GM12878 (cell line): Measurements from ENCODE around the gene TMEM161A. TPM values are rescaled to one million over a fixed set of nuclear protein-coding genes. Genes with fewer than 3 reads are reported as not detected.

Experiments used
- ATAC-seq: fragments of 200-7000 bp; cut with Tn5 transposase; 3 replicates; pipeline ENCODE4 v1.9.1; 2020; ENCODE audit warnings: mild to moderate bottlenecking, moderate library complexity
- BruUV-seq: library from RNA; stranded (reverse); fragments of 400-500 nt; replicated peaks from 2 replicates; lab custom pipeline; 2021; lab: Mats Ljungman, UMichigan
- CTCF ChIA-PET: fragments of 300-600 bp; sonication (Branson Sonifier 250); formaldehyde crosslinking; extraction: SDS; loops from one replicate; lab custom pipeline; 2021; ENCODE audit warnings: inconsistent platforms; lab: Yijun Ruan, JAX
- POLR2A ChIA-PET: fragments of 350-600 bp; formaldehyde crosslinking; extraction: SDS; loops from one replicate; lab custom pipeline; 2021; ENCODE audit warnings: inconsistent platforms; lab: Charles Lee
- RAD21 ChIA-PET: fragments of 300-600 bp; sonication (Branson Sonifier 250); formaldehyde crosslinking; loops from one replicate; lab custom pipeline; 2023; ENCODE audit warnings: antibody characterized with exemption; ENCODE audit not compliant: unreplicated experiment; lab: Charles Lee
- SMC1A ChIA-PET: fragments of 300-600 bp; sonication (Branson Sonifier 250); formaldehyde crosslinking; loops from one replicate; lab custom pipeline; 2023; ENCODE audit not compliant: unreplicated experiment, uncharacterized antibody; lab: Charles Lee
- DNase-seq: peaks from one replicate; pipeline ENCODE4 v3.0.0-alpha.2; 2011; ENCODE audit warnings: low read depth, low spot score
- FAIRE-seq: peaks from 3 replicates; lab custom pipeline; 2011; peaks lifted over from hg19 to GRCh38; lab: Jason Lieb, UNC
- H2AFZ ChIP-seq: 2 replicates; pipeline ENCODE4 v1.6.0; 2011; ENCODE audit warnings: low read depth, low read length, control low read depth; ENCODE audit not compliant: control insufficient read depth
- H3K27ac ChIP-seq: 2 replicates; pipeline ENCODE4 v1.5.1; 2011; ENCODE audit warnings: control low read depth; ENCODE audit not compliant: control insufficient read depth, insufficient read depth
- H3K27me3 ChIP-seq, 2 experiments: replicated peaks in 1 of 2; 2 replicates each; pipeline versions ENCODE4 v1.6.0 to v1.6.1; 2011; ENCODE audit warnings: low read length in 1 of 2; ENCODE audit not compliant: control insufficient read depth in 2 of 2, insufficient read depth in 2 of 2
- H3K36me3 ChIP-seq, 2 experiments: 2 replicates each; pipeline ENCODE4 v1.5.1; 2011; ENCODE audit warnings: low read length in 1 of 2; ENCODE audit not compliant: control insufficient read depth in 2 of 2, insufficient read depth in 2 of 2
- H3K4me1 ChIP-seq: 2 replicates; pipeline ENCODE4 v1.6.1; 2011; ENCODE audit warnings: mild to moderate bottlenecking, low read length, moderate library complexity, mixed read lengths; ENCODE audit not compliant: control insufficient read depth, insufficient read depth
- H3K4me2 ChIP-seq: 2 replicates; pipeline ENCODE4 v1.6.0; 2011; ENCODE audit warnings: control low read depth; ENCODE audit not compliant: control insufficient read depth, insufficient read depth
- H3K4me3 ChIP-seq: fragments of 200-600 bp; sonication (generic); 2 replicates; pipeline ENCODE4 v1.5.1; 2016
- H3K79me2 ChIP-seq: 2 replicates; pipeline ENCODE4 v1.6.0; 2011; ENCODE audit warnings: low read length; ENCODE audit not compliant: control insufficient read depth, insufficient read depth
- H3K9ac ChIP-seq: 2 replicates; pipeline ENCODE4 v1.8.0; 2011; ENCODE audit warnings: low read length, control low read depth, mixed read lengths; ENCODE audit not compliant: control insufficient read depth, insufficient read depth
- H3K9me3 ChIP-seq: replicated peaks from 3 replicates; pipeline ENCODE4 v1.5.1; 2011; ENCODE audit warnings: mild to moderate bottlenecking, low read length; ENCODE audit not compliant: control insufficient read depth, insufficient read depth
- H4K20me1 ChIP-seq: 2 replicates; pipeline ENCODE4 v1.6.0; 2011; ENCODE audit not compliant: control insufficient read depth, insufficient read depth
- BMI1 ChIP-seq: fragments of 450-650 bp; IDR thresholded peaks from 2 replicates; pipeline ENCODE4 v1.6.1; 2016; ENCODE audit warnings: mild to moderate bottlenecking, moderate library complexity, borderline replicate concordance
- CBX3 ChIP-seq: fragments of 200-600 bp; sonication (generic); IDR thresholded peaks from 2 replicates; pipeline ENCODE4 v1.6.1; 2016; ENCODE audit warnings: low read depth, borderline replicate concordance
- CEBPB ChIP-seq, 2 experiments: fragments of 150-350 bp in 1 of 2; IDR thresholded peaks; 2 replicates each; pipeline ENCODE4 v1.6.1; 2012 to 2014; ENCODE audit warnings: low read depth in 2 of 2, low read length in 2 of 2, borderline replicate concordance in 1 of 2, inconsistent platforms in 1 of 2
- CREM ChIP-seq: IDR thresholded peaks from 2 replicates; pipeline ENCODE4 v1.6.1; 2014; ENCODE audit warnings: antibody characterized with exemption, low read depth
- DPF2 ChIP-seq: fragments of 450-650 bp; IDR thresholded peaks from 2 replicates; pipeline ENCODE4 v1.6.1; 2017; ENCODE audit warnings: mild to moderate bottlenecking
- FOXK2 ChIP-seq: fragments of 450-650 bp; IDR thresholded peaks from 2 replicates; pipeline ENCODE4 v1.6.1; 2017; ENCODE audit warnings: mild to moderate bottlenecking, moderate library complexity
- JUND ChIP-seq: IDR thresholded peaks from 2 replicates; pipeline ENCODE4 v1.6.1; 2012; ENCODE audit warnings: low read depth, mild to moderate bottlenecking, low read length, improper control_type of control experiment, moderate library complexity
- KLF5 ChIP-seq: fragments of 450-650 bp; IDR thresholded peaks from 2 replicates; pipeline ENCODE4 v1.6.1; 2014; ENCODE audit warnings: mild to moderate bottlenecking; ENCODE audit not compliant: partially characterized antibody
- MEF2B ChIP-seq: fragments of 450-650 bp; IDR thresholded peaks from 2 replicates; pipeline ENCODE4 v1.6.1; 2018; ENCODE audit warnings: mild to moderate bottlenecking, moderate library complexity; ENCODE audit not compliant: partially characterized antibody, poor library complexity, severe bottlenecking
- NFYB ChIP-seq: IDR thresholded peaks from 2 replicates; pipeline ENCODE4 v1.6.1; 2011; ENCODE audit warnings: low read depth, mild to moderate bottlenecking, low read length, improper control_type of control experiment, moderate library complexity; ENCODE audit not compliant: insufficient read depth
- RAD51 ChIP-seq: fragments of 450-650 bp; IDR thresholded peaks from 2 replicates; pipeline ENCODE4 v1.6.1; 2016; ENCODE audit warnings: moderate library complexity, mild to moderate bottlenecking, inconsistent platforms
- SREBF1 ChIP-seq: IDR thresholded peaks from 2 replicates; pipeline ENCODE4 v1.6.1; 2012; ENCODE audit warnings: mild to moderate bottlenecking, low read length
- TCF12 ChIP-seq: IDR thresholded peaks from 2 replicates; pipeline ENCODE4 v1.6.1; 2011; ENCODE audit warnings: low read depth, mild to moderate bottlenecking, low read length
- YBX1 ChIP-seq: fragments of 450-650 bp; IDR thresholded peaks from 2 replicates; pipeline ENCODE4 v1.6.1; 2016; ENCODE audit warnings: antibody characterized with exemption
- WGBS: methylation state at CpG from one replicate; pipeline ENCODE4 v1.1.6; 2016; ENCODE audit warnings: low lambda C conversion rate; ENCODE audit not compliant: insufficient replicate concordance, insufficient coverage; ENCODE audit errors: missing lambda C conversion rate; 5-methylcytosine and 5-hydroxymethylcytosine counted together
- in situ Hi-C: fragments of 300-500 bp; cut with MboI; formaldehyde crosslinking; loops from 9 replicates; pipeline ENCODE4 v1.14.3; 2018; ENCODE audit warnings: mixed read lengths
- intact Hi-C: fragments of 100-400 bp; cut with micrococcal nuclease; formaldehyde crosslinking; loops from one replicate; pipeline ENCODE4 v1.14.2; 2022; ENCODE audit not compliant: unreplicated experiment
- polyA plus RNA-seq, 11 experiments: library from polyadenylated mRNA; depleted of rRNA in 4 of 11; unstranded in 6 of 11; stranded (reverse) in 5 of 11; fragments of >200 nt; fragmentation: Nextera tagmentation in 4 of 11; fragmentation: Illumina TruSeq in 1 of 11; extraction: Ambion mirVana in 4 of 11; extraction: Trizol in 1 of 11; gene quantifications; 1 replicate in 1 of 11; 2 replicates in 10 of 11; pipeline versions ENCODE4 v1.2.1 to v1.2.3, GENCODE V29; 2011 to 2016; ENCODE audit warnings: inconsistent platforms in 2 of 11, missing spikeins in 2 of 11, low read depth in 1 of 11
- total RNA-seq, 4 experiments: library from RNA; depleted of rRNA in 3 of 4; stranded (reverse); fragments of >200 nt in 3 of 4; fragmentation: Illumina TruSeq in 1 of 4; extraction: Trizol in 1 of 4; gene quantifications; 2 replicates each; pipeline versions ENCODE4 v1.2.1 to v1.2.3, GENCODE V29; 2013 to 2021
- TF ChIP-seq, protein P1 (sequence below): fragments of 450-650 bp; IDR thresholded peaks from 2 replicates; pipeline ENCODE4 v1.6.1; 2017; ENCODE audit warnings: antibody characterized with exemption, mild to moderate bottlenecking, moderate library complexity

The TMEM161A gene
- total and polyA plus RNA-seq, 10 of the 15 experiments (the other 5 are each of a cell fraction or from before 2014, with no cell fraction given): 1.1 to 37.1 (median 19.0) TPM

DNA sequence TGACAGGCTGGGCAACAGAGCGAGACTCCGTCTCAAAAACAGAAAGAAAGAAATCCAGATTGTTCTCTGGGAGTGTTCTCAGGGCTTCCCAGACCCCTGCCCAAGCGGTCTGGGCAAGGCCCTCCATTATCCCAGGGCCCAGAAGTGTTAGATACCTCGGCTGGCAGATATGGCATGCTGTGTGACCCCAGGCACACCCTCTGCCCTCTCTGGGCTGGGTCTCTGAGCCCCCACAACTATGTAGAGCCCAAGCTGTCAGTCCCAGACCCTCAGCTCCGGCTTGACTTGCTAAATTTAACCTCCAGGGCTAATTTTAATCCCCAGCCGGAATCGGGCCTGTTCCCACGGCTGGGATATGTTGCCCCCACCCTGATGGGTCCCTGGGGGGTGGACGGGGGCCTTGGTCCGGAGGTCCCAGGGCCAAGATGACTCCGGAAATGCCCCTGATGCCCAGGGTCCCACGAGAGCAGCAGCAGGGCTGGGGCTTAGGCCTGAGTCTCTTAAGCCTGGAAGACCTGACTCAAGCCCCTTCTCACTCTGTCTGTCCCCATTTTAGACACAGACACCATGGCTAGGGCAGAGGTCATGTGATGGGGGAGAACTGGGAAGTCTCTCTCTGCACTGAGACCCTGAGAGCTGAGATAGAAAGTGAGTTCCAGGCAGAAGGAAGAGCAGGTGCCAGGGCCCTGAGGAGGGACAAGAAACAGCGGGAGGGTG lies 14.5 kb upstream of the TMEM161A start:
- H3K4me3 ChIP-seq: no peak overlapping the region
- no peak for ATAC-seq
- H3K4me1 ChIP-seq: peaks cover 43% of the 10 kb centered on the region
- WGBS: 44% methylated on average over 13 of the region's 13 CpGs
- in situ Hi-C loops: no loop called here
- no TSS peak for BruUV-seq
- CTCF ChIA-PET: interaction anchor here (1.0 to 11.3 kb wide), 3 partner anchors 9 to 22 kb away, joined by 3 to 135 read pairs (median 6); no protein-coding TSS in a partner anchor
- SMC1A ChIA-PET: interaction anchor here (2.1 to 7.4 kb wide), 5 partner anchors 8 to 22 kb away, joined by 8 to 83 read pairs (median 13); partner anchors contain the start of gene MEF2B
- H4K20me1 ChIP-seq: no peaks in the 10 kb centered on the region
- intact Hi-C loops: no loop called here
- RAD21 ChIA-PET: interaction anchor here (0.6 to 17.5 kb wide), 2 partner anchors 9 to 20 kb away, joined by 4 to 394 read pairs; partner anchors contain the start of gene MEF2B
- H3K36me3 ChIP-seq: peaks cover 0 to 3% of the 10 kb centered on the region in 2 experiments; a peak in 1 of 4 replicates
- FAIRE-seq: no peak
- H3K9ac ChIP-seq: no peak overlapping the region
- no peaks in the 10 kb centered on the region; the same call in 2 of the 3 replicates for H3K9me3 ChIP-seq
- POLR2A ChIA-PET: interaction anchor here (0.6 to 2.0 kb wide), 3 partner anchors 10 to 19 kb away, joined by 3 to 7 read pairs (median 3); partner anchors contain the start of gene MEF2B
- H3K27me3 ChIP-seq: no peaks in the 10 kb centered on the region
- no peak overlapping the region for H2AFZ ChIP-seq
- TF ChIP-seq NFYB (no peak), DPF2 (no peak), YBX1 (no peak), FOXK2 (no peak), BMI1 (no peak), SREBF1 (no peak), CREM (no peak), JUND (no peak), MEF2B (no peak), RAD51 (no peak), TCF12 (no peak), CEBPB (IDR thresholded peaks at IDR 0.05; ENCODE audit: borderline replicate concordance in 1 of 2, low read depth in 2 of 2, low read length in 2 of 2) (no peak), KLF5 (no peak), CBX3 (no peak)
- TF ChIP-seq, protein P1, sequence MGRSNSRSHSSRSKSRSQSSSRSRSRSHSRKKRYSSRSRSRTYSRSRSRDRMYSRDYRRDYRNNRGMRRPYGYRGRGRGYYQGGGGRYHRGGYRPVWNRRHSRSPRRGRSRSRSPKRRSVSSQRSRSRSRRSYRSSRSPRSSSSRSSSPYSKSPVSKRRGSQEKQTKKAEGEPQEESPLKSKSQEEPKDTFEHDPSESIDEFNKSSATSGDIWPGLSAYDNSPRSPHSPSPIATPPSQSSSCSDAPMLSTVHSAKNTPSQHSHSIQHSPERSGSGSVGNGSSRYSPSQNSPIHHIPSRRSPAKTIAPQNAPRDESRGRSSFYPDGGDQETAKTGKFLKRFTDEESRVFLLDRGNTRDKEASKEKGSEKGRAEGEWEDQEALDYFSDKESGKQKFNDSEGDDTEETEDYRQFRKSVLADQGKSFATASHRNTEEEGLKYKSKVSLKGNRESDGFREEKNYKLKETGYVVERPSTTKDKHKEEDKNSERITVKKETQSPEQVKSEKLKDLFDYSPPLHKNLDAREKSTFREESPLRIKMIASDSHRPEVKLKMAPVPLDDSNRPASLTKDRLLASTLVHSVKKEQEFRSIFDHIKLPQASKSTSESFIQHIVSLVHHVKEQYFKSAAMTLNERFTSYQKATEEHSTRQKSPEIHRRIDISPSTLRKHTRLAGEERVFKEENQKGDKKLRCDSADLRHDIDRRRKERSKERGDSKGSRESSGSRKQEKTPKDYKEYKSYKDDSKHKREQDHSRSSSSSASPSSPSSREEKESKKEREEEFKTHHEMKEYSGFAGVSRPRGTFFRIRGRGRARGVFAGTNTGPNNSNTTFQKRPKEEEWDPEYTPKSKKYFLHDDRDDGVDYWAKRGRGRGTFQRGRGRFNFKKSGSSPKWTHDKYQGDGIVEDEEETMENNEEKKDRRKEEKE: no peak
- no peak for DNase-seq
- H3K79me2 ChIP-seq: peaks cover 2% of the 10 kb centered on the region
- H3K4me2 ChIP-seq: no peak overlapping the region
- H3K27ac ChIP-seq: peak overlapping the region; percentile 25; the same call in 1 of the 2 replicates
